T47D (cell line): ENCODE results near the gene IL6ST.

ENCODE experiments used
- DNase-seq, 2 experiments: peaks; one replicate each; pipeline versions ENCODE4 v3.0.0 to v3.0.0-alpha.2; 2011 to 2012; ENCODE audit warnings: low read depth in 1 of 2, low spot score in 1 of 2
- JUND ChIP-seq: IDR thresholded peaks from 2 replicates; pipeline ENCODE4 v1.6.1; 2012; ENCODE audit warnings: low read depth
- in situ Hi-C: cut with HindIII; loops from 2 replicates; pipeline ENCODE4 v1.10.0; 2016; ENCODE audit warnings: low sequenced_read_pairs, low pct_unique_long_range_greater_than_20kb

Gene IL6ST

GRCh38 chr5:55933377-55934114 is 61.2 kb downstream of the IL6ST start:
- in situ Hi-C loops, result no loop called here
- TF ChIP-seq JUND, result no peak
- DNase-seq, result no peak

- in situ Hi-C loops, result no loop called here
- no peak for DNase-seq
- TF ChIP-seq JUND, result no peak
Measured at GRCh38 chr5:55932700-55933099, 62.1 kb downstream of the IL6ST start.

GRCh38 chr5:55929020-55929799 is 65.6 kb downstream of the IL6ST start:
- DNase-seq, result no peak
- TF ChIP-seq JUND, result no peak
- in situ Hi-C loops, result no loop called here

GRCh38 chr5:55927861-55928655 is 66.7 kb downstream of the IL6ST start:
- no peak for TF ChIP-seq JUND
- DNase-seq, result peak in 1 of 2 experiments; percentile 25

GRCh38 chr5:55926476-55926875 is 68.3 kb downstream of the IL6ST start:
- in situ Hi-C loops, result no loop called here
- TF ChIP-seq JUND, result no peak
- DNase-seq, result no peak

More at GRCh38 chr5:55927861-55928655, 66.7 kb downstream of the IL6ST start:
- in situ Hi-C loops, result no loop called here

- no peak for DNase-seq
- no peak for TF ChIP-seq JUND
- in situ Hi-C loops, result no loop called here
Measured at GRCh38 chr5:55925712-55926111, 69.1 kb downstream of the IL6ST start.

- in situ Hi-C loops, result no loop called here
Measured at GRCh38 chr5:55925181-55925580, 69.6 kb downstream of the IL6ST start.

GRCh38 chr5:55924744-55925143 is 70.0 kb downstream of the IL6ST start:
- in situ Hi-C loops, result no loop called here
- DNase-seq, result no peak
- TF ChIP-seq JUND, result no peak

More at GRCh38 chr5:55925181-55925580, 69.6 kb downstream of the IL6ST start:
- DNase-seq, result no peak
- no peak for TF ChIP-seq JUND

- no peak for TF ChIP-seq JUND
- no peak for DNase-seq
- in situ Hi-C loops, result no loop called here
Measured at GRCh38 chr5:55923865-55924500, 70.8 kb downstream of the IL6ST start.

- TF ChIP-seq JUND, result no peak
- in situ Hi-C loops, result no loop called here
- DNase-seq, result no peak
Measured at GRCh38 chr5:55923177-55923771, 71.5 kb downstream of the IL6ST start.

- in situ Hi-C loops, result no loop called here
- TF ChIP-seq JUND, result no peak
- no peak for DNase-seq
Measured at GRCh38 chr5:55921617-55922016, 73.1 kb downstream of the IL6ST start.

GRCh38 chr5:55920784-55921183 is 74.0 kb downstream of the IL6ST start:
- DNase-seq, result peak in 1 of 2 experiments; percentile 55
- in situ Hi-C loops, result no loop called here
- TF ChIP-seq JUND, result no peak
